Esophagus squamous epithelium (tissue), 5 donors: ENCODE results near the gene ERP44. TPM values are rescaled to one million over a fixed set of nuclear protein-coding genes. Genes with fewer than 3 reads are reported as not detected.

Experiments
- DNase-seq: peaks from one replicate; lab custom pipeline; 2025; lab: John Stamatoyannopoulos, UW
- H3K27ac ChIP-seq, 4 donors: fragments of 200-600 bp; sonication (generic); one replicate each; pipeline ENCODE4 v1.5.1; 2016 to 2019; ENCODE audit warnings: mild to moderate bottlenecking in 1 of 4
- H3K27me3 ChIP-seq, 4 donors: fragments of 200-600 bp; sonication (generic); 1 replicate in 3 of 4; 2 replicates in 1 of 4; pipeline versions ENCODE4 v1.5.1 to v1.6.0; 2017 to 2021; ENCODE audit warnings: antibody characterized with exemption in 1 of 4
- H3K36me3 ChIP-seq, 3 donors: fragments of 200-600 bp; sonication (generic); one replicate each; pipeline ENCODE4 v1.5.1; 2016 to 2019
- H3K4me1 ChIP-seq, 3 donors: fragments of 200-600 bp; sonication (generic); one replicate each; pipeline ENCODE4 v1.5.1; 2017 to 2019
- H3K4me3 ChIP-seq, 4 donors: fragments of 200-600 bp; sonication (generic); 1 replicate in 3 of 4; 2 replicates in 1 of 4; pipeline ENCODE4 v1.5.1; 2016 to 2019; ENCODE audit warnings: mild to moderate bottlenecking in 2 of 4, moderate library complexity in 1 of 4
- H3K9me3 ChIP-seq, 3 donors: fragments of 200-600 bp; sonication (generic); one replicate each; pipeline ENCODE4 v1.5.1; 2016 to 2019
- CTCF ChIP-seq, 6 experiments: fragments of 450-650 bp in 4 of 6; fragments of 200-600 bp in 2 of 6; sonication (generic) in 2 of 6; IDR thresholded peaks; one replicate each; pipeline ENCODE4 v1.5.1; 2016 to 2019; ENCODE audit warnings: antibody characterized with exemption in 6 of 6, mild to moderate bottlenecking in 4 of 6, moderate library complexity in 4 of 6
- POLR2A ChIP-seq, 4 donors: fragments of 450-650 bp; IDR thresholded peaks; one replicate each; pipeline ENCODE4 v1.6.1; 2017; ENCODE audit warnings: antibody characterized with exemption in 4 of 4, mild to moderate bottlenecking in 4 of 4, moderate library complexity in 3 of 4
- WGBS, 2 donors: methylation state at CpG; one replicate each; pipeline ENCODE4 v1.1.5; 2018; 5-methylcytosine and 5-hydroxymethylcytosine counted together
- intact Hi-C: fragments of 100-400 bp; cut with DNase I; formaldehyde crosslinking; loops from one replicate; pipeline ENCODE4 v1.15.0; 2022
- total RNA-seq, 4 donors: library from RNA; depleted of rRNA; stranded (reverse); fragments of >200 nt; gene quantifications; one replicate each; pipeline ENCODE4 v1.1.0, GENCODE V29; 2016
- donor health status: DM: yes; HTN: yes; CAD: no.

The ERP44 gene
- total RNA-seq, 4 donors from 2014 or later, result 13.5 to 19.2 (median 16.3) TPM

- no peaks in the 10 kb centered on the region for H3K27me3 ChIP-seq
- H3K27ac ChIP-seq, result no peak overlapping the region
- DNase-seq, result no peak
- no peak overlapping the region for H3K4me3 ChIP-seq
- 93 to 94% methylated on average over 3 of the region's 3 CpGs for WGBS, 2 donors
- H3K9me3 ChIP-seq, result no peaks in the 10 kb centered on the region
- TF ChIP-seq CTCF (IDR thresholded peaks at IDR 0.05) (no peak), POLR2A (IDR thresholded peaks at IDR 0.05) (no peak)
- no peaks in the 10 kb centered on the region for H3K4me1 ChIP-seq
- H3K36me3 ChIP-seq, result peaks cover 0 to 25% (median 0%) of the 10 kb centered on the region in 3 donors
- intact Hi-C loops, result no loop called here
These were observed 33.2 kb upstream of the ERP44 start for GRCh38 chr9:100131875-100132430.

GRCh38 chr9:100131216-100131615, 32.4 kb upstream of the ERP44 start:
- WGBS, 2 donors, result 65 to 72% methylated on average over 1 of the region's 1 CpG
- Histone ChIP-seq H3K27me3 (no peaks in the 10 kb centered on the region), H3K9me3 (no peaks in the 10 kb centered on the region), H3K4me3 (no peak overlapping the region), H3K36me3 (peaks cover 0 to 32% (median 0%) of the 10 kb centered on the region in 3 donors), H3K4me1 (no peaks in the 10 kb centered on the region), H3K27ac (no peak overlapping the region)
- TF ChIP-seq POLR2A (IDR thresholded peaks at IDR 0.05) (no peak), CTCF (IDR thresholded peaks at IDR 0.05) (no peak)
- DNase-seq, result no peak
- intact Hi-C loops, result no loop called here

GRCh38 chr9:100129772-100130171, 31.0 kb upstream of the ERP44 start:
- Histone ChIP-seq H3K27ac (no peak overlapping the region), H3K4me1 (no peaks in the 10 kb centered on the region), H3K27me3 (no peaks in the 10 kb centered on the region), H3K4me3 (no peak overlapping the region), H3K9me3 (no peaks in the 10 kb centered on the region), H3K36me3 (peaks cover 0 to 33% (median 0%) of the 10 kb centered on the region in 3 donors)
- DNase-seq, result no peak
- intact Hi-C loops, result no loop called here
- TF ChIP-seq POLR2A (IDR thresholded peaks at IDR 0.05) (no peak), CTCF (IDR thresholded peaks at IDR 0.05) (no peak)

- WGBS, 2 donors, result 96 to 97% methylated on average over 2 of the region's 2 CpGs
- H3K27ac ChIP-seq, result no peak overlapping the region
- H3K9me3 ChIP-seq, result no peaks in the 10 kb centered on the region
- H3K36me3 ChIP-seq, result peaks cover 0 to 24% (median 0%) of the 10 kb centered on the region in 3 donors
- DNase-seq, result no peak
- H3K27me3 ChIP-seq, result no peaks in the 10 kb centered on the region
- intact Hi-C loops, result no loop called here
- TF ChIP-seq CTCF (IDR thresholded peaks at IDR 0.05) (no peak), POLR2A (IDR thresholded peaks at IDR 0.05) (no peak)
- H3K4me3 ChIP-seq, result no peak overlapping the region
- no peaks in the 10 kb centered on the region for H3K4me1 ChIP-seq
These were observed 27.6 kb upstream of the ERP44 start for GRCh38 chr9:100126423-100126822.

- H3K9me3 ChIP-seq, result no peaks in the 10 kb centered on the region
- no peaks in the 10 kb centered on the region for H3K27me3 ChIP-seq
- intact Hi-C loops, result no loop called here
- no peak for TF ChIP-seq POLR2A (IDR thresholded peaks at IDR 0.05)
- TF ChIP-seq CTCF (IDR thresholded peaks at IDR 0.05), result no peak
- WGBS, 2 donors, result 74 to 84% methylated on average over 2 of the region's 2 CpGs
- DNase-seq, result no peak
- H3K36me3 ChIP-seq, result peaks cover 0 to 24% (median 0%) of the 10 kb centered on the region in 3 donors
- no peaks in the 10 kb centered on the region for H3K4me1 ChIP-seq
- no peak overlapping the region for H3K4me3 ChIP-seq
- H3K27ac ChIP-seq, result no peak overlapping the region
These were observed 27.1 kb upstream of the ERP44 start for GRCh38 chr9:100125910-100126309.
